Activated naive CD4-positive, alpha-beta T cell treated with anti-CD3 and anti-CD28 coated beads for 36 hours (primary cell): ENCODE data around the gene NCAN. TPM values are rescaled to one million over a fixed set of nuclear protein-coding genes. Genes with fewer than 3 reads are reported as not detected.

ENCODE experiments used
- CTCF ChIA-PET: fragments of 350-600 bp; sonication (Branson Sonifier 250); formaldehyde crosslinking; loops from one replicate; lab custom pipeline; 2021; ENCODE audit warnings: antibody characterized with exemption; lab: Charles Lee
- DNase-seq: peaks from one replicate; pipeline ENCODE4 v3.0.0-alpha.2; 2020
- H3K27ac Mint-ChIP-seq: one replicate; pipeline ENCODE4 v1.8.0; 2021; ENCODE audit warnings: mild to moderate bottlenecking, mixed read lengths
- H3K27me3 Mint-ChIP-seq: one replicate; pipeline ENCODE4 v1.8.0; 2021; ENCODE audit warnings: low read depth, mixed read lengths
- H3K36me3 Mint-ChIP-seq: one replicate; pipeline ENCODE4 v1.8.0; 2021; ENCODE audit warnings: low read depth, mixed read lengths
- H3K4me1 Mint-ChIP-seq: one replicate; pipeline ENCODE4 v1.8.0; 2021; ENCODE audit warnings: low read depth, mixed read lengths
- H3K4me3 Mint-ChIP-seq: one replicate; pipeline ENCODE4 v1.8.0; 2021; ENCODE audit warnings: mild to moderate bottlenecking, moderate library complexity, mixed read lengths
- H3K9me3 Mint-ChIP-seq: one replicate; pipeline ENCODE4 v1.8.0; 2021; ENCODE audit warnings: mixed read lengths
- intact Hi-C: fragments of 100-400 bp; cut with micrococcal nuclease; formaldehyde crosslinking; loops from one replicate; pipeline ENCODE4 v1.15.1; 2023
- total RNA-seq, 2 experiments: library from RNA; stranded (reverse); gene quantifications; one replicate each; pipeline ENCODE4 v1.2.3, GENCODE V29; 2021

The NCAN gene
- total RNA-seq, 2 experiments from 2014 or later = not detected

- Mint-ChIP-seq H3K36me3 (no peaks in the 10 kb centered on the region), H3K4me3 (no peak overlapping the region), H3K27me3 (peaks cover 55% of the 10 kb centered on the region), H3K4me1 (peaks cover 9% of the 10 kb centered on the region), H3K27ac (no peak overlapping the region), H3K9me3 (no peaks in the 10 kb centered on the region)
- CTCF ChIA-PET = interaction anchor here (0.6 kb wide), 1 partner anchor 329 kb away, joined by 7 read pairs; no protein-coding TSS in a partner anchor
- intact Hi-C loops = no loop called here
- no peak for DNase-seq
Measured at GRCh38 chr19:19258589-19259338, 47.0 kb downstream of the NCAN start.

GRCh38 chr19:19259741-19260140 lies 48.0 kb downstream of the NCAN start:
- H3K27me3 Mint-ChIP-seq = peaks cover 56% of the 10 kb centered on the region
- DNase-seq = no peak
- CTCF ChIA-PET = interaction anchor here (0.6 kb wide), 1 partner anchor 12 kb away, joined by 3 read pairs; no protein-coding TSS in a partner anchor
- no peak overlapping the region for H3K4me3 Mint-ChIP-seq
- no peaks in the 10 kb centered on the region for H3K36me3 Mint-ChIP-seq
- intact Hi-C loops = no loop called here
- peaks cover 9% of the 10 kb centered on the region for H3K4me1 Mint-ChIP-seq
- no peak overlapping the region for H3K27ac Mint-ChIP-seq
- no peaks in the 10 kb centered on the region for H3K9me3 Mint-ChIP-seq

GRCh38 chr19:19260417-19261214 lies 48.9 kb downstream of the NCAN start:
- CTCF ChIA-PET = no interaction called here
- Mint-ChIP-seq H3K9me3 (no peaks in the 10 kb centered on the region), H3K36me3 (no peaks in the 10 kb centered on the region), H3K27me3 (peaks cover 51% of the 10 kb centered on the region), H3K27ac (no peak overlapping the region), H3K4me1 (peaks cover 9% of the 10 kb centered on the region), H3K4me3 (no peak overlapping the region)
- intact Hi-C loops = no loop called here
- no peak for DNase-seq

- Mint-ChIP-seq H3K36me3 (no peaks in the 10 kb centered on the region), H3K9me3 (no peaks in the 10 kb centered on the region), H3K27ac (no peak overlapping the region), H3K4me1 (peaks cover 9% of the 10 kb centered on the region), H3K4me3 (peak overlapping the region; percentile 3), H3K27me3 (peaks cover 47% of the 10 kb centered on the region)
- no peak for DNase-seq
- intact Hi-C loops = no loop called here
- CTCF ChIA-PET = interaction anchor here (0.7 kb wide), 1 partner anchor 114 kb away, joined by 3 read pairs; no protein-coding TSS in a partner anchor
Measured at GRCh38 chr19:19261350-19262189, 49.8 kb downstream of the NCAN start.

- Mint-ChIP-seq H3K9me3 (no peaks in the 10 kb centered on the region), H3K4me3 (no peak overlapping the region), H3K27me3 (peaks cover 39% of the 10 kb centered on the region), H3K27ac (no peak overlapping the region), H3K36me3 (no peaks in the 10 kb centered on the region), H3K4me1 (peaks cover 9% of the 10 kb centered on the region)
- CTCF ChIA-PET = interaction anchor here (1.2 kb wide), 1 partner anchor 52 kb away, joined by 3 read pairs; no protein-coding TSS in a partner anchor
- DNase-seq = no peak
- intact Hi-C loops = no loop called here
Measured at GRCh38 chr19:19262190-19263057, 50.7 kb downstream of the NCAN start.

GRCh38 chr19:19263886-19264487 lies 52.2 kb downstream of the NCAN start:
- Mint-ChIP-seq H3K4me3 (no peak overlapping the region), H3K36me3 (no peaks in the 10 kb centered on the region), H3K9me3 (no peaks in the 10 kb centered on the region), H3K27ac (no peak overlapping the region), H3K27me3 (peaks cover 36% of the 10 kb centered on the region), H3K4me1 (peaks cover 9% of the 10 kb centered on the region)
- no peak for DNase-seq
- intact Hi-C loops = no loop called here
- CTCF ChIA-PET = no interaction called here

- DNase-seq = no peak
- H3K36me3 Mint-ChIP-seq = no peaks in the 10 kb centered on the region
- no peak overlapping the region for H3K4me3 Mint-ChIP-seq
- H3K27ac Mint-ChIP-seq = no peak overlapping the region
- H3K4me1 Mint-ChIP-seq = peaks cover 1% of the 10 kb centered on the region
- CTCF ChIA-PET = no interaction called here
- H3K27me3 Mint-ChIP-seq = peaks cover 16% of the 10 kb centered on the region
- no peaks in the 10 kb centered on the region for H3K9me3 Mint-ChIP-seq
- intact Hi-C loops = no loop called here
Measured at GRCh38 chr19:19267305-19267704, 55.5 kb downstream of the NCAN start.

GRCh38 chr19:19268453-19269385 lies 57.0 kb downstream of the NCAN start:
- Mint-ChIP-seq H3K4me3 (no peak overlapping the region), H3K4me1 (peaks cover 4% of the 10 kb centered on the region), H3K36me3 (no peaks in the 10 kb centered on the region), H3K27me3 (peaks cover 14% of the 10 kb centered on the region), H3K9me3 (no peaks in the 10 kb centered on the region), H3K27ac (no peak overlapping the region)
- DNase-seq = no peak
- intact Hi-C loops = no loop called here
- CTCF ChIA-PET = no interaction called here

- CTCF ChIA-PET = interaction anchor here (0.6 kb wide), 1 partner anchor 600 kb away, joined by 3 read pairs; no protein-coding TSS in a partner anchor
- intact Hi-C loops = no loop called here
Measured at GRCh38 chr19:19269952-19270694, 58.4 kb downstream of the NCAN start.

More at GRCh38 chr19:19269952-19270694, 58.4 kb downstream of the NCAN start:
- H3K36me3 Mint-ChIP-seq = no peaks in the 10 kb centered on the region
- no peak overlapping the region for H3K27ac Mint-ChIP-seq
- peaks cover 6% of the 10 kb centered on the region for H3K4me1 Mint-ChIP-seq
- H3K4me3 Mint-ChIP-seq = no peak overlapping the region
- DNase-seq = no peak
- peaks cover 20% of the 10 kb centered on the region for H3K27me3 Mint-ChIP-seq
- H3K9me3 Mint-ChIP-seq = no peaks in the 10 kb centered on the region
